Endodermal cell (in vitro differentiated cells): ENCODE measurements around the gene TUBA4A. TPM values are rescaled to one million over a fixed set of nuclear protein-coding genes. Genes with fewer than 3 reads are reported as not detected.

Experiments
- DNase-seq: peaks from one replicate; pipeline ENCODE4 v3.0.0-alpha.2; 2017
- H3K27ac ChIP-seq: 2 replicates; pipeline ENCODE4 v1.5.1; 2013; ENCODE audit warnings: mild to moderate bottlenecking, low read depth, low read length, moderate library complexity
- H3K27me3 ChIP-seq: 2 replicates; pipeline ENCODE4 v1.6.1; 2013; ENCODE audit warnings: mild to moderate bottlenecking, low read length, moderate library complexity; ENCODE audit not compliant: insufficient read depth, control insufficient read depth, poor library complexity, severe bottlenecking
- H3K36me3 ChIP-seq: 2 replicates; pipeline ENCODE4 v1.7.0; 2013; ENCODE audit warnings: mild to moderate bottlenecking, low read length, moderate library complexity; ENCODE audit not compliant: control insufficient read depth, insufficient read depth
- H3K4me1 ChIP-seq: one replicate; pipeline ENCODE4 v1.7.0; 2013; ENCODE audit warnings: low read length; ENCODE audit not compliant: control insufficient read depth, insufficient read depth
- H3K4me3 ChIP-seq: 2 replicates; pipeline ENCODE4 v1.5.1; 2013; ENCODE audit warnings: mild to moderate bottlenecking, low read length, moderate library complexity
- H3K9ac ChIP-seq: 2 replicates; pipeline ENCODE4 v1.6.1; 2013; ENCODE audit warnings: mild to moderate bottlenecking, low read length, moderate library complexity; ENCODE audit not compliant: poor library complexity, severe bottlenecking; ENCODE audit errors: extremely low read depth
- H3K9me3 ChIP-seq: 2 replicates; pipeline ENCODE4 v1.6.1; 2013; ENCODE audit warnings: mild to moderate bottlenecking, low read length, moderate library complexity; ENCODE audit not compliant: control insufficient read depth
- H3K27ac Mint-ChIP-seq: 2 replicates; pipeline ENCODE4 v1.8.0; 2020; ENCODE audit warnings: mixed read lengths
- H3K27me3 Mint-ChIP-seq: 2 replicates; pipeline ENCODE4 v1.8.0; 2021; ENCODE audit warnings: mild to moderate bottlenecking, mixed read lengths; ENCODE audit not compliant: insufficient read depth
- H3K36me3 Mint-ChIP-seq: 2 replicates; pipeline ENCODE4 v1.8.0; 2020; ENCODE audit warnings: low read depth, mixed read lengths
- H3K4me1 Mint-ChIP-seq: 2 replicates; pipeline ENCODE4 v1.8.0; 2020; ENCODE audit warnings: mixed read lengths
- H3K4me3 Mint-ChIP-seq: 2 replicates; pipeline ENCODE4 v1.8.0; 2020; ENCODE audit warnings: mild to moderate bottlenecking, moderate library complexity, mixed read lengths
- H3K9me3 Mint-ChIP-seq: 2 replicates; pipeline ENCODE4 v1.8.0; 2020; ENCODE audit warnings: mild to moderate bottlenecking, mixed read lengths
- CTCF ChIP-seq: fragments of 200-600 bp; sonication (generic); conservative IDR thresholded peaks from 2 replicates; pipeline ENCODE4 v1.5.0; 2021; ENCODE audit warnings: antibody characterized with exemption, mild to moderate bottlenecking
- WGBS, 2 experiments: methylation state at CpG; one replicate each; pipeline versions ENCODE4 v1.1.5 to v1.1.7; 2013; ENCODE audit warnings: missing lambda C conversion rate in 2 of 2, mixed read lengths in 1 of 2; ENCODE audit not compliant: insufficient coverage in 1 of 2, insufficient read length in 1 of 2; 5-methylcytosine and 5-hydroxymethylcytosine counted together
- total RNA-seq, 2 donors: library from RNA; stranded (reverse); fragmentation: NEBNext Ultra II Directional in 1 of 2; extraction: Animal tissue kit (Norgen Biotek cat#: 25700) in 1 of 2; gene quantifications; 2 replicates in 1 of 2; 3 replicates in 1 of 2; pipeline ENCODE4 v1.2.1, GENCODE V29; 2021

Gene TUBA4A
- total RNA-seq, 2 donors from 2014 or later, result 4.0 to 9.5 TPM

GRCh38 chr2:219299372-219299760 lies 45.6 kb upstream of the TUBA4A start:
- no peak overlapping the region for H3K9ac ChIP-seq
- Mint-ChIP-seq H3K4me1 (peaks cover 3% of the 10 kb centered on the region), H3K27ac (no peak overlapping the region), H3K4me3 (no peak overlapping the region), H3K36me3 (no peaks in the 10 kb centered on the region), H3K9me3 (no peaks in the 10 kb centered on the region), H3K27me3 (peaks cover 75% of the 10 kb centered on the region)
- H3K27me3 ChIP-seq, result peaks cover 60% of the 10 kb centered on the region
- DNase-seq, result no peak
- H3K36me3 ChIP-seq, result no peaks in the 10 kb centered on the region
- TF ChIP-seq CTCF, result no peak
- H3K9me3 ChIP-seq, result no peaks in the 10 kb centered on the region
- WGBS, 2 experiments, result 89 to 96% methylated on average over 4 to 6 of the region's 6 CpGs
- no peak overlapping the region for H3K27ac ChIP-seq
- no peak overlapping the region for H3K4me3 ChIP-seq
- H3K4me1 ChIP-seq, result no peaks in the 10 kb centered on the region

- Mint-ChIP-seq H3K4me1 (peaks cover 3% of the 10 kb centered on the region), H3K4me3 (no peak overlapping the region), H3K27ac (no peak overlapping the region), H3K9me3 (no peaks in the 10 kb centered on the region), H3K27me3 (peaks cover 71% of the 10 kb centered on the region), H3K36me3 (no peaks in the 10 kb centered on the region)
- DNase-seq, result peak; percentile 97
- Histone ChIP-seq H3K9ac (no peak overlapping the region), H3K27me3 (peaks cover 55% of the 10 kb centered on the region), H3K4me3 (no peak overlapping the region), H3K36me3 (no peaks in the 10 kb centered on the region), H3K27ac (no peak overlapping the region), H3K9me3 (no peaks in the 10 kb centered on the region), H3K4me1 (no peaks in the 10 kb centered on the region)
- WGBS, 2 experiments, result 32 to 41% methylated on average over 10 to 15 of the region's 15 CpGs
- TF ChIP-seq CTCF, result peak; percentile 96
These were observed 45.1 kb upstream of the TUBA4A start for GRCh38 chr2:219298759-219299371.

- no peak overlapping the region for H3K4me3 Mint-ChIP-seq
- no peak for TF ChIP-seq CTCF
- peaks cover 64% of the 10 kb centered on the region for H3K27me3 Mint-ChIP-seq
These were observed 44.2 kb upstream of the TUBA4A start for GRCh38 chr2:219297766-219298456.

More at GRCh38 chr2:219297766-219298456, 44.2 kb upstream of the TUBA4A start:
- Histone ChIP-seq H3K4me3 (no peak overlapping the region), H3K27me3 (peaks cover 47% of the 10 kb centered on the region), H3K9me3 (no peaks in the 10 kb centered on the region), H3K9ac (no peak overlapping the region), H3K27ac (no peak overlapping the region), H3K4me1 (no peaks in the 10 kb centered on the region), H3K36me3 (no peaks in the 10 kb centered on the region)
- Mint-ChIP-seq H3K36me3 (no peaks in the 10 kb centered on the region), H3K9me3 (no peaks in the 10 kb centered on the region), H3K27ac (no peak overlapping the region), H3K4me1 (peaks cover 3% of the 10 kb centered on the region)
- WGBS, 2 experiments, result 91 to 93% methylated on average over 7 to 14 of the region's 14 CpGs
- peak; percentile 64 for DNase-seq
